CD4-positive, CD25-positive, alpha-beta regulatory T cell (primary cell): ENCODE results near the gene CIDEB. TPM values are rescaled to one million over a fixed set of nuclear protein-coding genes. Genes with fewer than 3 reads are reported as not detected.

Experiments
- ATAC-seq, 2 donors: fragments of 150-1000 bp; cut with Tn5 transposase; one replicate each; pipeline ENCODE4 v1.10.0; 2021; ENCODE audit warnings: low read depth in 2 of 2, moderate number of reproducible peaks in 2 of 2, moderate library complexity in 1 of 2
- DNase-seq, 3 donors: peaks; one replicate each; pipeline versions ENCODE4 v3.0.0 to v3.0.0-alpha.2; 2012 to 2022; ENCODE audit warnings: mixed read lengths in 1 of 3
- H3K27ac ChIP-seq: one replicate; pipeline ENCODE4 v1.7.0; 2013; ENCODE audit warnings: mild to moderate bottlenecking, low read length; ENCODE audit not compliant: insufficient read depth, poor library complexity, severe bottlenecking
- H3K27me3 ChIP-seq: one replicate; pipeline ENCODE4 v1.7.0; 2013; ENCODE audit warnings: low read length; ENCODE audit not compliant: control insufficient read depth, insufficient read depth
- H3K36me3 ChIP-seq: one replicate; pipeline ENCODE4 v1.7.0; 2013; ENCODE audit warnings: mild to moderate bottlenecking, low read length, moderate library complexity; ENCODE audit not compliant: control insufficient read depth, insufficient read depth
- H3K4me1 ChIP-seq: 2 replicates; pipeline ENCODE4 v1.7.0; 2013; ENCODE audit warnings: mild to moderate bottlenecking, low read length; ENCODE audit not compliant: insufficient read depth, control insufficient read depth, poor library complexity, severe bottlenecking
- H3K4me3 ChIP-seq: one replicate; pipeline ENCODE4 v1.7.0; 2013; ENCODE audit warnings: low read depth, mild to moderate bottlenecking, low read length, moderate library complexity
- H3K9me3 ChIP-seq, 2 experiments: 1 replicate in 1 of 2; 2 replicates in 1 of 2; pipeline ENCODE4 v1.7.0; 2013; ENCODE audit warnings: low read length in 2 of 2, mild to moderate bottlenecking in 1 of 2, moderate library complexity in 1 of 2; ENCODE audit not compliant: control insufficient read depth in 2 of 2
- H3K27ac Mint-ChIP-seq, 3 donors: one replicate each; pipeline ENCODE4 v1.8.0; 2020 to 2022; ENCODE audit warnings: mild to moderate bottlenecking in 3 of 3, mixed read lengths in 3 of 3, moderate library complexity in 2 of 3
- H3K27me3 Mint-ChIP-seq: one replicate; pipeline ENCODE4 v1.8.0; 2022; ENCODE audit warnings: mild to moderate bottlenecking, mixed read lengths
- H3K36me3 Mint-ChIP-seq: one replicate; pipeline ENCODE4 v1.8.0; 2020; ENCODE audit warnings: mixed read lengths
- H3K4me1 Mint-ChIP-seq, 4 donors: one replicate each; pipeline ENCODE4 v1.8.0; 2020 to 2022; ENCODE audit warnings: mixed read lengths in 4 of 4, mild to moderate bottlenecking in 1 of 4
- H3K4me3 Mint-ChIP-seq, 4 donors: one replicate each; pipeline ENCODE4 v1.8.0; 2020 to 2022; ENCODE audit warnings: mild to moderate bottlenecking in 4 of 4, mixed read lengths in 4 of 4, moderate library complexity in 3 of 4
- H3K9me3 Mint-ChIP-seq, 7 donors: one replicate each; pipeline ENCODE4 v1.8.0; 2020 to 2022; ENCODE audit warnings: mixed read lengths in 7 of 7, mild to moderate bottlenecking in 3 of 7, moderate library complexity in 2 of 7
- polyA plus RNA-seq, 4 donors: library from polyadenylated mRNA; unstranded; fragments of 300-500 nt; fragmentation: Illumina TruSeq; gene quantifications; one replicate each; pipeline ENCODE4 v1.2.3, GENCODE V29; 2021
- total RNA-seq: library from RNA; stranded (reverse); gene quantifications from one replicate; pipeline ENCODE4 v1.2.3, GENCODE V29; 2022

Gene CIDEB
- total and polyA plus RNA-seq, 5 donors from 2014 or later: 8.9 to 13.6 (median 10.3) TPM

DNA sequence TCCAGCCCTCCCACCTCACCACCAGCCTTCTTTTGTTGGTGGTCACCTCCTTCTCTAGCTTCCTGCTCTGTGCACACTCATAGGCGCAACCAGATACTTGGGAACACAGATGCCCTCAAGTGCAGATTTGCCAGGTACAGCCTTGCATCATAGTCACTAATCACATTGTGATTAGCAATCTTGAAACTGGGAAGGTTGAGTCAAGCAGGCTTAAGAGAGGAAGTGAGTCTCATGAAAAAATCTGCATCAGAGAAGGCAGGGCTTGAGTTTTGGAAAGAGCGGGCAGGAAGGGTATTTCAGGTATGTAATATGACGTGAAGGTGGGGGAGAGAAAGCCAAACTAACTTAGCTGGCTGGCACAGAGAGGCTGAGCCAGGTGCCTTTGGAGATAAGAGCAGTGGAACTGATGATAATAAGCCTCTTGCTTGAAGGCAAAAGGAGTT is 33.7 kb downstream of the CIDEB start:
- Mint-ChIP-seq H3K4me3 (peak overlapping the region; percentile 16 to 68 (median 57)), H3K9me3 (no peaks in the 10 kb centered on the region), H3K27ac (peak overlapping the region; percentile 45 to 98 (median 97)), H3K27me3 (no peaks in the 10 kb centered on the region), H3K36me3 (no peaks in the 10 kb centered on the region), H3K4me1 (peaks cover 30 to 62% (median 44%) of the 10 kb centered on the region in 4 donors)
- peak in 1 of 2 donors; percentile 2 for ATAC-seq
- peak overlapping the region; percentile 46 for H3K4me3 ChIP-seq
- H3K36me3 ChIP-seq: peaks cover 2% of the 10 kb centered on the region
- H3K27me3 ChIP-seq: no peaks in the 10 kb centered on the region
- H3K27ac ChIP-seq: peak overlapping the region; percentile 98
- H3K4me1 ChIP-seq: peaks cover 37% of the 10 kb centered on the region
- DNase-seq: peak; percentile 13 to 76 (median 57)
- no peaks in the 10 kb centered on the region for H3K9me3 ChIP-seq

DNA sequence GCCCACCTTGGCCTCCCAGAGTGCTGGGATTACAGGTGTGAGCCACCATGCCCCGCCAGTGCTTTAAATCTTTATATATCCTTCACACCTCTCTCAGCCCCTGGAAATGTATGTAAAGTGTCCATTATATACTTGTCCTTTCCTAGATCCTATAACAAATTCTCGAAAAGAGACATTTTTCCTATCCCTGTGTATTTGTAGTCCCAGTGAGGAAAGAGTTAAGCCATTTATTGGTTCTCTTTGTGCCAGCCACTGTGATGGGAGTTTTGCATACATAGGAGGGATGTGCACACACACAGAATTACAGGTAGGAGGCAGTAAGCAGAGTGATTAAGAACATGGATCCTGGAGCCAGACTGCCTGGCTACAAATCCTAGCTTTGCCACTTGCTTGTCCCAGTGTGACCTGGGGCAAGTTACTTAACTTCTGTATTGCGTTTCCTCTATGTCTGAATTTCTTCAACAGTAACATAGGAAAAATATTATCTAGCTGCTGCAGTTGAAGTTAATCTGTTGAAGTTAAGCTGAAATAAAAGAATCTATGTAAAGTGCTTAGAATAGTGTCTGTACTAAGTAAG is 34.3 kb downstream of the CIDEB start:
- peak overlapping the region; percentile 16 to 68 (median 57) for H3K4me3 Mint-ChIP-seq
- Histone ChIP-seq H3K9me3 (no peaks in the 10 kb centered on the region), H3K27me3 (no peaks in the 10 kb centered on the region), H3K27ac (peak overlapping the region; percentile 98), H3K4me1 (peaks cover 32% of the 10 kb centered on the region), H3K36me3 (peaks cover 6% of the 10 kb centered on the region), H3K4me3 (peak overlapping the region; percentile 46)
- no peaks in the 10 kb centered on the region for H3K36me3 Mint-ChIP-seq
- no peaks in the 10 kb centered on the region for H3K9me3 Mint-ChIP-seq
- no peak for ATAC-seq
- peak overlapping the region; percentile 45 to 98 (median 97) for H3K27ac Mint-ChIP-seq
- peaks cover 26 to 56% (median 40%) of the 10 kb centered on the region in 4 donors for H3K4me1 Mint-ChIP-seq
- H3K27me3 Mint-ChIP-seq: no peaks in the 10 kb centered on the region
- peak in 1 of 3 donors; percentile 21 for DNase-seq

GRCh38 chr14:24272467-24272866 is 35.3 kb downstream of the CIDEB start:
- H3K27ac Mint-ChIP-seq: peak overlapping the region; percentile 97 to 100 (median 99)
- no peak for DNase-seq
- Histone ChIP-seq H3K27me3 (no peaks in the 10 kb centered on the region), H3K9me3 (no peaks in the 10 kb centered on the region), H3K4me3 (peak overlapping the region; percentile 71), H3K36me3 (peaks cover 7% of the 10 kb centered on the region), H3K4me1 (peaks cover 32% of the 10 kb centered on the region), H3K27ac (peak overlapping the region; percentile 98)
- no peaks in the 10 kb centered on the region for H3K9me3 Mint-ChIP-seq
- H3K4me1 Mint-ChIP-seq: peaks cover 23 to 50% (median 36%) of the 10 kb centered on the region in 4 donors
- peaks cover under 1% of the 10 kb centered on the region for H3K36me3 Mint-ChIP-seq
- H3K4me3 Mint-ChIP-seq: peak overlapping the region; percentile 63 to 94 (median 82)
- ATAC-seq: no peak
- no peaks in the 10 kb centered on the region for H3K27me3 Mint-ChIP-seq

- no peaks in the 10 kb centered on the region for H3K9me3 ChIP-seq
- H3K27ac ChIP-seq: peak overlapping the region; percentile 98
- Mint-ChIP-seq H3K4me1 (peaks cover 23 to 51% (median 34%) of the 10 kb centered on the region in 4 donors), H3K27ac (peak overlapping the region; percentile 97 to 100 (median 99)), H3K36me3 (peaks cover 6% of the 10 kb centered on the region), H3K27me3 (no peaks in the 10 kb centered on the region), H3K9me3 (no peaks in the 10 kb centered on the region), H3K4me3 (peak overlapping the region; percentile 78 to 94 (median 82))
- no peaks in the 10 kb centered on the region for H3K27me3 ChIP-seq
- DNase-seq (no peak), ATAC-seq (no peak)
- H3K4me3 ChIP-seq: peak overlapping the region; percentile 71
- H3K4me1 ChIP-seq: peaks cover 32% of the 10 kb centered on the region
- H3K36me3 ChIP-seq: peaks cover 13% of the 10 kb centered on the region
Observed at GRCh38 chr14:24271834-24272263, 35.9 kb downstream of the CIDEB start.

GRCh38 chr14:24271134-24271833 is 36.5 kb downstream of the CIDEB start, which contains the start of gene RABGGTA:
TSS of gene RABGGTA (minus strand) at chr14:24271597. CDS start at chr14:24271115, 482 bp downstream.
- peak within 1 kb of the TSS; percentile 86 to 95 (median 92) for H3K4me3 Mint-ChIP-seq
- peaks cover 19% of the 10 kb centered on the region for H3K36me3 ChIP-seq
- H3K4me3 ChIP-seq: peak within 1 kb of the TSS; percentile 79
- no peaks in the 10 kb centered on the region for H3K27me3 ChIP-seq
- H3K4me1 Mint-ChIP-seq: peaks cover 23 to 53% (median 33%) of the 10 kb centered on the region in 4 donors
- H3K9me3 ChIP-seq: no peaks in the 10 kb centered on the region
- peaks cover 32% of the 10 kb centered on the region for H3K4me1 ChIP-seq
- peak within 1 kb of the TSS; percentile 97 to 100 (median 99) for H3K27ac Mint-ChIP-seq
- peaks cover 12% of the 10 kb centered on the region for H3K36me3 Mint-ChIP-seq
- no peaks in the 10 kb centered on the region for H3K9me3 Mint-ChIP-seq
- DNase-seq (peak; percentile 88 to 98 (median 96)), ATAC-seq (peak; percentile 92 to 94)
- no peaks in the 10 kb centered on the region for H3K27me3 Mint-ChIP-seq
- peak within 1 kb of the TSS; percentile 98 for H3K27ac ChIP-seq

- Histone ChIP-seq H3K4me3 (peak overlapping the region; percentile 79), H3K4me1 (peaks cover 32% of the 10 kb centered on the region), H3K9me3 (no peaks in the 10 kb centered on the region), H3K27ac (peak overlapping the region; percentile 98), H3K36me3 (peaks cover 23% of the 10 kb centered on the region), H3K27me3 (no peaks in the 10 kb centered on the region)
- Mint-ChIP-seq H3K27me3 (no peaks in the 10 kb centered on the region), H3K4me1 (peaks cover 23 to 53% (median 33%) of the 10 kb centered on the region in 4 donors), H3K36me3 (peaks cover 17% of the 10 kb centered on the region), H3K9me3 (no peaks in the 10 kb centered on the region), H3K27ac (peak overlapping the region in 2 of 3 donors; percentile 97 to 98), H3K4me3 (peak overlapping the region; percentile 86 to 95 (median 92))
- no peak for ATAC-seq
- no peak for DNase-seq
Observed at GRCh38 chr14:24270537-24271133, 37.1 kb downstream of the CIDEB start.

GRCh38 chr14:24269910-24270536 is 37.8 kb downstream of the CIDEB start:
- H3K27ac ChIP-seq: no peak overlapping the region
- H3K36me3 Mint-ChIP-seq: peaks cover 17% of the 10 kb centered on the region
- DNase-seq (no peak), ATAC-seq (no peak)
- peaks cover 32% of the 10 kb centered on the region for H3K4me1 ChIP-seq
- H3K4me1 Mint-ChIP-seq: peaks cover 23 to 49% (median 31%) of the 10 kb centered on the region in 4 donors
- no peaks in the 10 kb centered on the region for H3K27me3 ChIP-seq
- peaks cover 26% of the 10 kb centered on the region for H3K36me3 ChIP-seq
- H3K9me3 ChIP-seq: no peaks in the 10 kb centered on the region
- no peaks in the 10 kb centered on the region for H3K9me3 Mint-ChIP-seq
- H3K4me3 Mint-ChIP-seq: peak overlapping the region; percentile 86 to 95 (median 92)
- H3K4me3 ChIP-seq: no peak overlapping the region
- H3K27ac Mint-ChIP-seq: peak overlapping the region in 2 of 3 donors; percentile 97 to 98
- no peaks in the 10 kb centered on the region for H3K27me3 Mint-ChIP-seq
